ENCODE data around the gene KIFC1.

DNA sequence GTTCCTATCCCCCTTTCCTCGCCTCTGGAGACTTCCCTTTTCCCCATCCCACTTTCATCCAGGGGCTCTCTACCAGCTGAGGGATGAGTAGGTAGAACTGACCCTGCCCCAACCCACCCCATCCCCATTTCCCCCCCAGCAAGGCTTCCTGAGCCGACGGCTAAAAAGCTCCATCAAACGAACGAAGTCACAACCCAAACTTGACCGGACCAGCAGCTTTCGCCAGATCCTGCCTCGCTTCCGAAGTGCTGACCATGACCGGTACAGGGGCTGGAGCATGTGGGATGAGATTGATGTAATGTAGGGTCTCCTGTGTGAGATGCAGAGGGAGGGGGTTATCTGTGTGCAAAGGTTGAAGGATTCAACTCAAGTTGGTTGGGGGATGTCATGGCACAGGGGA lies 40.9 kb downstream of the KIFC1 start:
- TF ChIP-seq, protein P1, sequence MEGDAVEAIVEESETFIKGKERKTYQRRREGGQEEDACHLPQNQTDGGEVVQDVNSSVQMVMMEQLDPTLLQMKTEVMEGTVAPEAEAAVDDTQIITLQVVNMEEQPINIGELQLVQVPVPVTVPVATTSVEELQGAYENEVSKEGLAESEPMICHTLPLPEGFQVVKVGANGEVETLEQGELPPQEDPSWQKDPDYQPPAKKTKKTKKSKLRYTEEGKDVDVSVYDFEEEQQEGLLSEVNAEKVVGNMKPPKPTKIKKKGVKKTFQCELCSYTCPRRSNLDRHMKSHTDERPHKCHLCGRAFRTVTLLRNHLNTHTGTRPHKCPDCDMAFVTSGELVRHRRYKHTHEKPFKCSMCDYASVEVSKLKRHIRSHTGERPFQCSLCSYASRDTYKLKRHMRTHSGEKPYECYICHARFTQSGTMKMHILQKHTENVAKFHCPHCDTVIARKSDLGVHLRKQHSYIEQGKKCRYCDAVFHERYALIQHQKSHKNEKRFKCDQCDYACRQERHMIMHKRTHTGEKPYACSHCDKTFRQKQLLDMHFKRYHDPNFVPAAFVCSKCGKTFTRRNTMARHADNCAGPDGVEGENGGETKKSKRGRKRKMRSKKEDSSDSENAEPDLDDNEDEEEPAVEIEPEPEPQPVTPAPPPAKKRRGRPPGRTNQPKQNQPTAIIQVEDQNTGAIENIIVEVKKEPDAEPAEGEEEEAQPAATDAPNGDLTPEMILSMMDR (conservative IDR thresholded peaks at IDR 0.05): no peak
- no peak for TF ChIP-seq ZFX (IDR thresholded peaks at IDR 0.05)
